D341Med (cell line): ENCODE results near the gene ANKRD33B.
A peak's percentile ranks its signal among the peaks of the same experiment; 100 is the strongest.
"Not testable (repeated sequence)": the region's sequence is repeated elsewhere in the genome, so short reads cannot be mapped to it uniquely, and the experiment has no call there.

ENCODE experiments used
- DNase-seq: peaks from one replicate; pipeline ENCODE4 v3.0.0; 2012; ENCODE audit warnings: low spot score

Gene ANKRD33B

GRCh38 chr5:10563945-10564837 lies at the start of gene ANKRD33B:
ANKRD33B (plus strand) TSS chr5:10564070; CDS start chr5:10564468, 398 bp downstream.
- DNase-seq: peak; percentile 93

GRCh38 chr5:10514572-10514971 lies 49.3 kb upstream of the ANKRD33B start:
- DNase-seq: not testable (repeated sequence)

- no peak for DNase-seq
Observed at GRCh38 chr5:10515492-10515891, 48.4 kb upstream of the ANKRD33B start.

GRCh38 chr5:10518347-10518746 lies 45.5 kb upstream of the ANKRD33B start:
- no peak for DNase-seq

GRCh38 chr5:10519729-10520128 lies 44.1 kb upstream of the ANKRD33B start:
- no peak for DNase-seq

GRCh38 chr5:10520706-10521105 lies 43.2 kb upstream of the ANKRD33B start:
- no peak for DNase-seq

GRCh38 chr5:10521466-10522223 lies 42.2 kb upstream of the ANKRD33B start:
- no peak for DNase-seq

GRCh38 chr5:10522224-10522611 lies 41.7 kb upstream of the ANKRD33B start:
- DNase-seq: no peak

- DNase-seq: peak; percentile 51
Observed at GRCh38 chr5:10524376-10525123, 39.3 kb upstream of the ANKRD33B start.

- no peak for DNase-seq
Observed at GRCh38 chr5:10525124-10525495, 38.8 kb upstream of the ANKRD33B start.

GRCh38 chr5:10527281-10527950 lies 36.5 kb upstream of the ANKRD33B start:
- no peak for DNase-seq

GRCh38 chr5:10528056-10528816 lies 35.6 kb upstream of the ANKRD33B start:
- DNase-seq: peak; percentile 66

GRCh38 chr5:10528827-10529226 lies 35.0 kb upstream of the ANKRD33B start:
- no peak for DNase-seq

- no peak for DNase-seq
Observed at GRCh38 chr5:10530601-10531320, 33.1 kb upstream of the ANKRD33B start.

GRCh38 chr5:10532421-10532820 lies 31.4 kb upstream of the ANKRD33B start:
- DNase-seq: no peak

- peak; percentile 91 for DNase-seq
Observed at GRCh38 chr5:10533226-10533625, 30.6 kb upstream of the ANKRD33B start.

GRCh38 chr5:10534561-10535530 lies 29.0 kb upstream of the ANKRD33B start:
- DNase-seq: no peak

GRCh38 chr5:10536511-10536910 lies 27.4 kb upstream of the ANKRD33B start:
- DNase-seq: no peak

GRCh38 chr5:10536931-10537579 lies 26.8 kb upstream of the ANKRD33B start:
- no peak for DNase-seq
